NCI-H345 (cell line): Measurements from ENCODE around the gene TBCA.

Experiments
- DNase-seq: peaks from one replicate; lab custom pipeline; 2025; lab: John Stamatoyannopoulos, UW

Gene TBCA

DNA sequence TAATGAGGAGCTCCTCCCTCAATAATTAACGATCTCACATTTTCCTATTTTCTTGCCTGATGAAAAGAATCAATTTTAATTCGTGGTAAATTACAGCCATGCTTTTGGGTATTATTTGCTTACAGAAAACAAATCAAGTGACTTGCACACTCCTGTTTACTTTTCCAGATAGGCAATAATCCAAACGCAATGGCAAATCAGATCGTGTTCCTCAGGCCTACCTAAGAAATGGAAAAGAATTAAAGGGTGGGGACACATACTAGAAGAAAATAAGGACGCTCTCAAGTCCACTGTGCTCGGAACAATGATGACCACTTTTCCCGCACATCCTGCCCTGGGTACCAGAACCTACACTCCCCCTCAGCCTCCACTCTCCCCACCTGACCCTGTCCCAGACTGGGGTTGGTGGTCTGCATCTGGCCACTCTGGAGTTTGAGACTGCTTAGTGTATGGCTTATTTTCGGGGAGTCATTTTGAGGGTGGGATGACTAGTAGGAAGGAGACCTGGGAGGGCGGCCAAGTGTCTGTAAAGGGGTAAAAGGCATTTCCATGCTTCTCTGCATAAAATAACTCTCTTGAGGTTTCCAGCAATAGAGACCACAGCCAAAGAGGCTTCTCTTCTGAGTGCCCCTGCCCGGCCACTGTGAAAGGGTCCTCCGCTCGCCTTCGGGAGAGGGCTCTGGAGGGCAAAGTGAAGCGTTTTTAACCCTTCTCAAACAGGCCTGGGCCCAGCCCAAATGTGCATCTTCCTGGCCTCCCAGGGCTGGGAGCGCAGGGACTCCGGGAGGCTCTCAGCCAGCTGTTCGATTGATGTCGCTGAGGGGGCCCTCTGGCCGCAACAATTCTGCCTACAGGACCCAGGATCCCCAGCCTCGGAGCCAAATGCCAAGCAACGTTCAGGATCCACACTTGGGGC, 133.1 kb downstream of the TBCA start:
- no peak for DNase-seq

DNA sequence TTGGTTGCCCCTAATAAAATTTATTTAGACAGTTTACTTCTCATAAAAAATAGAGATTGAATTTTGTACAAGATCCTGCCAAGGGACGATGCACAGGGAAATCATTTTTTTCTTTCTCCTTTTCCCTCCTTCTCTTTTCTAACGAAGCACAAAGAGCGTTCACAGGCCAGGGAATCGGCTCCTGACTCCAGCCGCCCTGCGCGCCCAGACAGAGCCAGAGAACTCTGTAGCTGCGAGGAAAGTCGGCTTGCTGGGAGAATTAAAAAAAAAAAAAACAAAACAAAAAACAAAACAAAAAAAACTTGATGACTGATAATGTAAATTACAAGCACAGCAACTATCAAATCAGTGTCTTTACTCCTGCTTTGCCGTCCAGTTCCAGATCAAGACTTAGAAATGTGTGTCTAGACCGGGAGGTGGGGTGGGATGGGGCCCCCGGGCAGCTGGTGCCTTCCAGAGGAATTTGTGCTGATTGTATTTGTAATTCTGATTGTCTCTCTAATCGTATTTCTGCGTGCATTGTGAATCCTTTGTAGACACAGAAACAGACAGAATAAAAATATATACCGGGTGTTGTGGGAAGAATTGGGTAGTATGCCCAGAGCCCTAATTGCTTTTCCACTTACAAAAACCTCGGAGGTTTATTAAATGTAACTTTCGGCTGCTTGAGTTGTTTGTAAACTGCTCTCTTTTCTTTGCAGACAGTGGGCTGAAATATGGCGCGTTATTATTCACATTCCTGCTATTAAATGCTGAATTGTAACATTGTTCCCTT, 134.0 kb downstream of the TBCA start:
- no peak for DNase-seq

DNA sequence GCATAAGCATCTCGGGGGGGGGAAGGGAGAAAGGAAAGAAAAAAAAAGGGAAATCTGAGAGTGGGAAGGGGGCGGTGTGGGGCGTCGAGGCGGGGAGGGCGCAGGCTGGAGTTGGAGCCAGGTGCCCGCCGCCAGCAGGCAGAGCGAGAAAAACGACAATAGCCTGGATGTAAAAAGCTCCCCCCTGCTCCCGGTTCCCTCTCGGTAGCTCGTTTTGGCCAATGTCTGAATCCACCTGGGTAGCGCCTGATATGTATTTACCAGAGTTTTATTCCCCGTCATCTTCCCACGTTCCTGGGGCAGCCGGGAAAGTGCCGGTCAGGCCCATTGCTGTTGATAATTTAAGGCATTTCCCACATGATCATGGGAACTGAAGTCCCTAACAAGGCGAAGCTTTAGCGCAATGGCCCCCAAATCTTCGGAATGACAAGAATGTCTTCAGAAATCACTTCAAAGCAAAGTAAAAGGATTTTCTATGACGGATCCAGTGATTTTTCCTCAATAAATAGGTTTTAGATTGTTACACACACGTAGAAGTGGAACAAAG, 134.7 kb downstream of the TBCA start:
- no peak for DNase-seq
